Spinal cord (tissue), 10 donors: ENCODE data around the gene MED25. TPM values are rescaled to one million over a fixed set of nuclear protein-coding genes. Genes with fewer than 3 reads are reported as not detected.

Source experiments
- DNase-seq, 6 donors: peaks; one replicate each; pipeline versions ENCODE4 v3.0.0 to v3.0.0-alpha.2; 2013 to 2015; ENCODE audit warnings: low spot score in 6 of 6, low read depth in 4 of 6
- H3K27ac ChIP-seq: one replicate; pipeline ENCODE4 v1.5.1; 2013; ENCODE audit warnings: low read depth, low read length, control low read depth
- H3K27me3 ChIP-seq: one replicate; pipeline ENCODE4 v1.6.1; 2013; ENCODE audit warnings: low read length; ENCODE audit not compliant: control insufficient read depth, insufficient read depth
- H3K36me3 ChIP-seq: one replicate; pipeline ENCODE4 v1.6.1; 2013; ENCODE audit warnings: low read length; ENCODE audit not compliant: control insufficient read depth, insufficient read depth
- H3K4me1 ChIP-seq: one replicate; pipeline ENCODE4 v1.6.1; 2013; ENCODE audit warnings: low read length; ENCODE audit not compliant: control insufficient read depth, insufficient read depth
- H3K4me3 ChIP-seq: one replicate; pipeline ENCODE4 v1.5.1; 2013; ENCODE audit warnings: low read depth, low read length, control low read depth
- H3K9me3 ChIP-seq: one replicate; pipeline ENCODE4 v1.6.1; 2013; ENCODE audit warnings: low read length; ENCODE audit not compliant: control insufficient read depth, insufficient read depth
- WGBS: methylation state at CpG from one replicate; pipeline ENCODE4 v1.1.5; 2013; ENCODE audit warnings: missing lambda C conversion rate; ENCODE audit not compliant: insufficient coverage; 5-methylcytosine and 5-hydroxymethylcytosine counted together
- polyA plus RNA-seq, 2 donors: library from polyadenylated mRNA; unstranded; fragments of 120-200 nt; gene quantifications; one replicate each; pipeline ENCODE4 v1.2.1, GENCODE V29; 2013; ENCODE audit not compliant: insufficient read length in 2 of 2
- total RNA-seq, 2 donors: library from RNA; depleted of rRNA in 1 of 2; stranded (reverse); fragments of 120-200 nt in 1 of 2; fragments of >200 nt in 1 of 2; gene quantifications; one replicate each; pipeline versions ENCODE4 v1.2.3 to v1.2.4, GENCODE V29; 2013 to 2014
- donor health status: healthy.

The MED25 gene
- total and polyA plus RNA-seq, 4 donors: 16.7 to 68.2 (median 43.3) TPM

GRCh38 chr19:49858088-49858985 lies 40.2 kb downstream of the MED25 start:
- DNase-seq: no peak
- WGBS: 82% methylated on average over 33 of the region's 37 CpGs
- Histone ChIP-seq H3K4me1 (peaks cover 44% of the 10 kb centered on the region), H3K9me3 (no peaks in the 10 kb centered on the region), H3K27me3 (no peaks in the 10 kb centered on the region), H3K27ac (peak overlapping the region; percentile 33), H3K36me3 (peaks cover 98% of the 10 kb centered on the region), H3K4me3 (no peak overlapping the region)

- H3K9me3 ChIP-seq: no peaks in the 10 kb centered on the region
- peaks cover 100% of the 10 kb centered on the region for H3K36me3 ChIP-seq
- DNase-seq: no peak
- no peak overlapping the region for H3K4me3 ChIP-seq
- H3K27ac ChIP-seq: no peak overlapping the region
- H3K4me1 ChIP-seq: peaks cover 35% of the 10 kb centered on the region
- H3K27me3 ChIP-seq: no peaks in the 10 kb centered on the region
- WGBS: 87% methylated on average over 16 of the region's 22 CpGs
Measured at GRCh38 chr19:49859682-49860335, 41.7 kb downstream of the MED25 start.

GRCh38 chr19:49860336-49861102 lies 42.4 kb downstream of the MED25 start:
- no peaks in the 10 kb centered on the region for H3K27me3 ChIP-seq
- H3K9me3 ChIP-seq: no peaks in the 10 kb centered on the region
- no peak overlapping the region for H3K4me3 ChIP-seq
- no peak overlapping the region for H3K27ac ChIP-seq
- peaks cover 97% of the 10 kb centered on the region for H3K36me3 ChIP-seq
- WGBS: 51% methylated on average over 17 of the region's 17 CpGs
- H3K4me1 ChIP-seq: peaks cover 35% of the 10 kb centered on the region
- DNase-seq: no peak

GRCh38 chr19:49861107-49861506 lies 43.0 kb downstream of the MED25 start:
- 17% methylated on average over 10 of the region's 13 CpGs for WGBS
- peaks cover 94% of the 10 kb centered on the region for H3K36me3 ChIP-seq
- H3K4me3 ChIP-seq: no peak overlapping the region
- H3K27me3 ChIP-seq: no peaks in the 10 kb centered on the region
- H3K9me3 ChIP-seq: no peaks in the 10 kb centered on the region
- DNase-seq: peak in 1 of 6 donors; percentile 60
- peaks cover 41% of the 10 kb centered on the region for H3K4me1 ChIP-seq
- no peak overlapping the region for H3K27ac ChIP-seq

GRCh38 chr19:49861541-49862378 lies 43.7 kb downstream of the MED25 start:
- 80% methylated on average over 44 of the region's 60 CpGs for WGBS

GRCh38 chr19:49862391-49863253 lies 44.5 kb downstream of the MED25 start:
- H3K27me3 ChIP-seq: no peaks in the 10 kb centered on the region
- H3K4me1 ChIP-seq: peaks cover 52% of the 10 kb centered on the region
- peak in 1 of 6 donors; percentile 10 for DNase-seq
- H3K4me3 ChIP-seq: no peak overlapping the region
- H3K36me3 ChIP-seq: peaks cover 80% of the 10 kb centered on the region
- 67% methylated on average over 46 of the region's 49 CpGs for WGBS
- H3K27ac ChIP-seq: no peak overlapping the region
- no peaks in the 10 kb centered on the region for H3K9me3 ChIP-seq

More at GRCh38 chr19:49861541-49862378, 43.7 kb downstream of the MED25 start:
- H3K4me1 ChIP-seq: peaks cover 47% of the 10 kb centered on the region
- H3K9me3 ChIP-seq: no peaks in the 10 kb centered on the region
- no peak overlapping the region for H3K27ac ChIP-seq
- no peak overlapping the region for H3K4me3 ChIP-seq
- no peaks in the 10 kb centered on the region for H3K27me3 ChIP-seq
- peaks cover 89% of the 10 kb centered on the region for H3K36me3 ChIP-seq
- peak in 1 of 6 donors; percentile 29 for DNase-seq

- H3K27me3 ChIP-seq: no peaks in the 10 kb centered on the region
- H3K9me3 ChIP-seq: no peaks in the 10 kb centered on the region
- 92% methylated on average over 17 of the region's 24 CpGs for WGBS
- DNase-seq: no peak
- H3K36me3 ChIP-seq: peaks cover 73% of the 10 kb centered on the region
- H3K4me1 ChIP-seq: peaks cover 52% of the 10 kb centered on the region
- no peak overlapping the region for H3K4me3 ChIP-seq
- H3K27ac ChIP-seq: no peak overlapping the region
Measured at GRCh38 chr19:49863254-49863934, 45.3 kb downstream of the MED25 start.

GRCh38 chr19:49863935-49864320 lies 45.8 kb downstream of the MED25 start:
- WGBS: 94% methylated on average over 17 of the region's 17 CpGs
- no peak for DNase-seq
- no peak overlapping the region for H3K4me3 ChIP-seq
- H3K27me3 ChIP-seq: no peaks in the 10 kb centered on the region
- peaks cover 56% of the 10 kb centered on the region for H3K4me1 ChIP-seq
- no peaks in the 10 kb centered on the region for H3K9me3 ChIP-seq
- H3K27ac ChIP-seq: no peak overlapping the region
- H3K36me3 ChIP-seq: peaks cover 67% of the 10 kb centered on the region
